Measurements from ENCODE around the gene NANOGP8.

The NANOGP8 gene

GRCh38 chr15:35067496-35068347 is 17.4 kb downstream of the NANOGP8 start:
- no peak for TF ChIP-seq REST (IDR thresholded peaks at IDR 0.05; ENCODE audit: insufficient replicate concordance, low read depth)
- no peak for TF ChIP-seq GABPA (IDR thresholded peaks at IDR 0.05; ENCODE audit: low read depth)
- no peak for TF ChIP-seq CTCF (IDR thresholded peaks at IDR 0.05; ENCODE audit: insufficient read depth, low read length)
- DNase-seq (ENCODE audit: low read depth in 1 of 2, low spot score in 1 of 2) = no peak
- H3K27ac ChIP-seq (replicated peaks) = no peak overlapping the region; the same call in 1 of the 2 replicates
- no peak overlapping the region for H3K4me3 ChIP-seq (replicated peaks; ENCODE audit: insufficient read depth, low read length)
- no peaks in the 10 kb centered on the region for H3K27me3 ChIP-seq (ENCODE audit: insufficient read depth, poor library complexity, severe bottlenecking)

GRCh38 chr15:35066094-35066493 is 19.0 kb downstream of the NANOGP8 start:
- Histone ChIP-seq H3K4me3 (replicated peaks; ENCODE audit: insufficient read depth, low read length) (no peak overlapping the region), H3K27me3 (ENCODE audit: insufficient read depth, poor library complexity, severe bottlenecking) (no peaks in the 10 kb centered on the region), H3K27ac (replicated peaks) (no peak overlapping the region)
- TF ChIP-seq SPI1 (IDR thresholded peaks at IDR 0.05; ENCODE audit: borderline replicate concordance, low read depth) (no peak), POLR2AphosphoS5 (IDR thresholded peaks at IDR 0.05; ENCODE audit: low read depth) (no peak), GABPA (IDR thresholded peaks at IDR 0.05; ENCODE audit: low read depth) (no peak), CTCF (IDR thresholded peaks at IDR 0.05; ENCODE audit: insufficient read depth, low read length) (no peak), REST (IDR thresholded peaks at IDR 0.05; ENCODE audit: insufficient replicate concordance, low read depth) (no peak)
- DNase-seq (ENCODE audit: low read depth in 1 of 2, low spot score in 1 of 2) = no peak

GRCh38 chr15:35064576-35065190 is 20.4 kb downstream of the NANOGP8 start:
- DNase-seq (ENCODE audit: low read depth in 1 of 2, low spot score in 1 of 2) = no peak
- H3K4me3 ChIP-seq (replicated peaks; ENCODE audit: insufficient read depth, low read length) = no peak overlapping the region
- H3K27me3 ChIP-seq (ENCODE audit: insufficient read depth, poor library complexity, severe bottlenecking) = no peaks in the 10 kb centered on the region
- H3K27ac ChIP-seq (replicated peaks) = no peak overlapping the region
- TF ChIP-seq SPI1 (IDR thresholded peaks at IDR 0.05; ENCODE audit: borderline replicate concordance, low read depth) (no peak), CTCF (IDR thresholded peaks at IDR 0.05; ENCODE audit: insufficient read depth, low read length) (no peak), REST (IDR thresholded peaks at IDR 0.05; ENCODE audit: insufficient replicate concordance, low read depth) (no peak), GABPA (IDR thresholded peaks at IDR 0.05; ENCODE audit: low read depth) (no peak)

Measured in HL-60 (cell line).